ENCODE data around the gene PMPCA. TPM values are rescaled to one million over a fixed set of nuclear protein-coding genes. Genes with fewer than 3 reads are reported as not detected.

PMPCA gene
- total and polyA plus RNA-seq, 2 of the 13 experiments (the other 11 are each of a cell fraction or from before 2014, with no cell fraction given) = 70.2 to 88.4 TPM

GRCh38 chr9:136399176-136400037 lies 11.1 kb upstream of the PMPCA start:
- H3K27ac ChIP-seq (ENCODE audit: extremely low read length, insufficient read depth, low read length) = peak overlapping the region; percentile 53
- ATAC-seq (peak; percentile 44), DNase-seq (ENCODE audit: low spot score) (no peak), FAIRE-seq (no peak)
- peaks cover 21% of the 10 kb centered on the region for H3K79me2 ChIP-seq (ENCODE audit: insufficient read depth, low read length)
- no peaks in the 10 kb centered on the region for H3K27me3 ChIP-seq (ENCODE audit: control insufficient read depth in 1 of 2, insufficient read depth in 2 of 2, low read length in 2 of 2)
- H3K36me3 ChIP-seq (replicated peaks in 1 of 2; ENCODE audit: control insufficient read depth in 1 of 2, insufficient read depth in 2 of 2, low read length in 2 of 2) = peaks cover 18 to 35% of the 10 kb centered on the region in 2 experiments; a peak in 4 of 5 replicates
- H3K9ac ChIP-seq (ENCODE audit: insufficient read depth, low read depth, low read length) = peak overlapping the region; percentile 83
- H3K9me3 ChIP-seq (ENCODE audit: low read length) = no peaks in the 10 kb centered on the region
- no peak overlapping the region for H2AFZ ChIP-seq (ENCODE audit: low read length)
- H4K20me1 ChIP-seq (ENCODE audit: insufficient read depth, low read length) = 0 out of 2 replicates have a peak, but pooled peaks cover 2% of the 10 kb centered on the region
- no TSS peak for BruUV-seq (replicated peaks)
- intact Hi-C loops (cut with micrococcal nuclease; ENCODE audit: unreplicated experiment) = loop anchor here (1.0 kb wide), 1 partner anchor 60 kb away; no protein-coding TSS in a partner anchor
- POLR2A ChIA-PET = interaction anchor here (0.5 to 1.6 kb wide), 3 partner anchors 12 to 218 kb away, joined by 3 read pairs; no protein-coding TSS in a partner anchor
- peak overlapping the region; percentile 78 to 98 (median 97) for H3K4me3 ChIP-seq (replicated peaks in 1 of 3; ENCODE audit: insufficient read depth in 1 of 3, low read depth in 2 of 3, low read length in 3 of 3)
- peaks cover 20% of the 10 kb centered on the region for H3K4me1 ChIP-seq (ENCODE audit: insufficient read depth, low read length)
- in situ Hi-C loops (cut with HindIII; ENCODE audit: extremely low pct_ligation_motif_present, low pct_unique_long_range_greater_than_20kb) = no loop called here
- H3K4me2 ChIP-seq (ENCODE audit: low read depth, low read length) = peak overlapping the region; percentile 88
- under 1% methylated on average over 23 of the region's 67 CpGs for WGBS (ENCODE audit: low lambda C conversion rate)
- CTCF ChIA-PET (ENCODE audit: low intra/inter-chr PET ratio, low total read pairs) = interaction anchor here (1.2 to 2.0 kb wide), 3 partner anchors 54 to 87 kb away, joined by 6 to 15 read pairs (median 12); no protein-coding TSS in a partner anchor
- no peak for TF ChIP-seq ZNF30 (CRISPR knock-in tag; IDR thresholded peaks at IDR 0.05)
- no peak for TF ChIP-seq ZNF276 (CRISPR knock-in tag; IDR thresholded peaks at IDR 0.05; ENCODE audit: low read depth)
- TF ChIP-seq ELF3 (CRISPR knock-in tag; IDR thresholded peaks at IDR 0.05) = no peak
- TF ChIP-seq ZNF275 (CRISPR knock-in tag; IDR thresholded peaks at IDR 0.05; ENCODE audit: borderline replicate concordance) = no peak
- TF ChIP-seq KAT2B (IDR thresholded peaks at IDR 0.05; ENCODE audit: borderline replicate concordance, low read depth, low read length) = no peak
- TF ChIP-seq ZNF704 (CRISPR knock-in tag; IDR thresholded peaks at IDR 0.05; ENCODE audit: borderline replicate concordance) = 0 out of 2 replicates have a peak, but pooled peaks have one; percentile 4
- TF ChIP-seq ZFYVE20 (CRISPR knock-in tag; IDR thresholded peaks at IDR 0.05; ENCODE audit: borderline replicate concordance, low read depth) = no peak
- no peak for TF ChIP-seq ZBTB43 (CRISPR knock-in tag; conservative IDR thresholded peaks at IDR 0.05)
- no peak for TF ChIP-seq MTA1 (CRISPR knock-in tag; IDR thresholded peaks at IDR 0.05; ENCODE audit: borderline replicate concordance)
- no peak for TF ChIP-seq MZF1 (CRISPR knock-in tag; IDR thresholded peaks at IDR 0.05; ENCODE audit: borderline replicate concordance)
- no peak for TF ChIP-seq ZNF253 (CRISPR knock-in tag; IDR thresholded peaks at IDR 0.05; ENCODE audit: borderline replicate concordance)
- TF ChIP-seq ZNF430 (CRISPR knock-in tag; IDR thresholded peaks at IDR 0.05) = 0 out of 2 replicates have a peak, but pooled peaks have one; percentile 17
- TF ChIP-seq SALL1 (CRISPR knock-in tag; IDR thresholded peaks at IDR 0.05) = peak; percentile 6; the same call in 1 of the 2 replicates
- TF ChIP-seq ZSCAN30 (CRISPR knock-in tag; IDR thresholded peaks at IDR 0.05) = no peak
- 0 out of 2 replicates have a peak, but pooled peaks have one; percentile 31 for TF ChIP-seq ZNF724P (CRISPR knock-in tag; IDR thresholded peaks at IDR 0.05; ENCODE audit: borderline replicate concordance)
- TF ChIP-seq RBM39 (IDR thresholded peaks at IDR 0.05; ENCODE audit: low read depth, low read length, poor library complexity, severe bottlenecking) = peak; percentile 4
- TF ChIP-seq ZNF33A (CRISPR knock-in tag; IDR thresholded peaks at IDR 0.05; ENCODE audit: borderline replicate concordance) = no peak

Measured in HepG2 (cell line).